GM12892 (cell line): ENCODE data around the gene C3orf18.

Experiments
- POLR2A ChIP-seq: IDR thresholded peaks from 2 replicates; pipeline ENCODE4 v1.6.1; 2011; ENCODE audit warnings: low read depth, low read length, control low read depth
- POLR2AphosphoS5 ChIP-seq: IDR thresholded peaks from 2 replicates; pipeline ENCODE4 v1.6.1; 2011; ENCODE audit warnings: low read depth, low read length, control low read depth
- TAF1 ChIP-seq: IDR thresholded peaks from 2 replicates; pipeline ENCODE4 v1.6.1; 2011; ENCODE audit warnings: low read depth, mild to moderate bottlenecking, control low read depth, low read length, borderline replicate concordance

DNA sequence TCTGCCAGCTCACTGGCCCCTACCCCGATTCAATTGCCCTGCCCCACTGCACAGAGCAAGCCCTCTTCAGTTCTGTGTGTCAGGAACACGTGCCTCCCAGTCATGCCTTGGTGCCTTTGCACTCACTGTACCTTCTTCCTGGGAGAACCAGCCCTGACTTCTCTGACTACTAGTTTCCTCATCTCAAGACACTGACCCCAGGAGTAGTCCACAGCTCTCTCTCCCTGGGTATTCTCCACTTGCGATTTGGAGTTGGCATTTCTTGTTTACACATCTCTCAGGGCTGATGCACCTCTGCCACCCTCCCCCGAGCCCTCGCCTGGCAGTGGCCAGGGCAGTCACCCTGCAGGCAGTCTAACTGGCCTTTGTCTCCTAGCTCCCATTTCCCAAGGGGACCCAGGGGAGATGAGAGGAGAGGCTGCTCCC is 38.4 kb upstream of the C3orf18 start:
- TF ChIP-seq TAF1 (no peak), POLR2A (no peak), POLR2AphosphoS5 (no peak)
